GM21528 (cell line): ENCODE data around the gene CNOT11.
"Not testable (repeated sequence)": the region's sequence is repeated elsewhere in the genome, so short reads cannot be mapped to it uniquely, and the experiment has no call there.

Source experiments
- ATAC-seq: cut with Tn5 transposase; IDR thresholded peaks from one replicate; pipeline ENCODE4 v1.9.1; 2021; ENCODE audit warnings: mild to moderate bottlenecking, moderate library complexity; ENCODE audit not compliant: unreplicated experiment, low FRiP score

Gene CNOT11

GRCh38 chr2:101244899-101245298, 7.8 kb upstream of the CNOT11 start:
- not testable (repeated sequence) for ATAC-seq

- ATAC-seq, result not testable (repeated sequence)
Observed at GRCh38 chr2:101245468-101245867, 7.2 kb upstream of the CNOT11 start.

GRCh38 chr2:101248756-101249155, 3.9 kb upstream of the CNOT11 start:
- ATAC-seq, result not testable (repeated sequence)

GRCh38 chr2:101249826-101250225, 2.9 kb upstream of the CNOT11 start:
- no peak for ATAC-seq

GRCh38 chr2:101251246-101251781, 1.4 kb upstream of the CNOT11 start:
- ATAC-seq, result not testable (repeated sequence)

GRCh38 chr2:101251844-101252407, 760 bp upstream of the CNOT11 start:
- peak; percentile 57 for ATAC-seq

- peak; percentile 69 for ATAC-seq
Observed at GRCh38 chr2:101253013-101253702, 472 bp downstream of the CNOT11 start.

- no peak for ATAC-seq
Observed at GRCh38 chr2:101253703-101254450, 1.2 kb downstream of the CNOT11 start.

GRCh38 chr2:101255501-101255900, 2.8 kb downstream of the CNOT11 start:
- ATAC-seq, result no peak

GRCh38 chr2:101256316-101256715, 3.6 kb downstream of the CNOT11 start:
- ATAC-seq, result no peak

- ATAC-seq, result no peak
Observed at GRCh38 chr2:101258804-101259203, 6.1 kb downstream of the CNOT11 start.

GRCh38 chr2:101262142-101262541, 9.5 kb downstream of the CNOT11 start:
- no peak for ATAC-seq

- ATAC-seq, result no peak
Observed at GRCh38 chr2:101263377-101263800, 10.7 kb downstream of the CNOT11 start.

GRCh38 chr2:101264360-101264939, 11.8 kb downstream of the CNOT11 start:
- ATAC-seq, result no peak

- no peak for ATAC-seq
Observed at GRCh38 chr2:101265893-101266499, 13.3 kb downstream of the CNOT11 start.

GRCh38 chr2:101267671-101268656, 15.3 kb downstream of the CNOT11 start:
- peak; percentile 43 for ATAC-seq

GRCh38 chr2:101270700-101271259, 18.1 kb downstream of the CNOT11 start:
- ATAC-seq, result no peak

GRCh38 chr2:101272045-101272784, 19.5 kb downstream of the CNOT11 start:
- ATAC-seq, result peak; percentile 74
